Mesenchymal stem cell (in vitro differentiated cells and primary cell): ENCODE measurements around the gene CHST1.

Source experiments
- DNase-seq: peaks from one replicate; pipeline ENCODE4 v3.0.0-alpha.2; 2013
- H2AFZ ChIP-seq: one replicate; pipeline ENCODE4 v1.6.1; 2013; ENCODE audit warnings: low read depth, mild to moderate bottlenecking, control low read depth, inconsistent platforms, low read length, moderate library complexity
- H2AK5ac ChIP-seq: 2 replicates; pipeline ENCODE4 v1.6.1; 2013; ENCODE audit warnings: low read length, moderate library complexity, mild to moderate bottlenecking, inconsistent platforms; ENCODE audit not compliant: severe bottlenecking
- H2BK120ac ChIP-seq: one replicate; pipeline ENCODE4 v1.6.1; 2013; ENCODE audit warnings: low read depth, mild to moderate bottlenecking, inconsistent platforms, low read length, moderate library complexity
- H2BK12ac ChIP-seq, 2 experiments: one replicate each; pipeline ENCODE4 v1.6.1; 2013; ENCODE audit warnings: inconsistent platforms in 2 of 2, low read length in 2 of 2, mild to moderate bottlenecking in 2 of 2, moderate library complexity in 2 of 2, control low read depth in 1 of 2
- H2BK15ac ChIP-seq: one replicate; pipeline ENCODE4 v1.6.1; 2013; ENCODE audit warnings: mild to moderate bottlenecking, low read depth, inconsistent platforms; ENCODE audit not compliant: poor library complexity, severe bottlenecking
- H2BK5ac ChIP-seq: 2 replicates; pipeline ENCODE4 v1.6.1; 2013; ENCODE audit warnings: low read depth, mild to moderate bottlenecking, low read length, control low read depth, inconsistent platforms; ENCODE audit not compliant: poor library complexity, severe bottlenecking
- H3K14ac ChIP-seq, 2 experiments: one replicate each; pipeline ENCODE4 v1.6.1; 2013; ENCODE audit warnings: inconsistent platforms in 2 of 2, low read length in 2 of 2, control low read depth in 1 of 2, mild to moderate bottlenecking in 1 of 2, moderate library complexity in 1 of 2
- H3K18ac ChIP-seq, 2 experiments: one replicate each; pipeline ENCODE4 v1.6.1; 2013; ENCODE audit warnings: inconsistent platforms in 2 of 2, low read length in 2 of 2, control low read depth in 1 of 2, low read depth in 1 of 2, mild to moderate bottlenecking in 1 of 2
- H3K23ac ChIP-seq, 2 experiments: one replicate each; pipeline ENCODE4 v1.6.1; 2013; ENCODE audit warnings: inconsistent platforms in 2 of 2, low read length in 2 of 2, mild to moderate bottlenecking in 2 of 2, moderate library complexity in 2 of 2, control low read depth in 1 of 2
- H3K27ac ChIP-seq: 2 replicates; pipeline ENCODE4 v1.5.1; 2013; ENCODE audit warnings: mild to moderate bottlenecking, moderate library complexity, low read length, control low read depth, inconsistent platforms; ENCODE audit not compliant: poor library complexity, severe bottlenecking
- H3K27me3 ChIP-seq, 2 experiments: 2 replicates each; pipeline versions ENCODE4 v1.6.1 to v1.7.0; 2013; ENCODE audit warnings: low read length in 2 of 2, mild to moderate bottlenecking in 2 of 2, moderate library complexity in 2 of 2, control low read depth in 1 of 2, inconsistent platforms in 1 of 2; ENCODE audit not compliant: control insufficient read depth in 1 of 2, insufficient read depth in 1 of 2
- H3K36me3 ChIP-seq, 2 experiments: 2 replicates each; pipeline versions ENCODE4 v1.6.1 to v1.7.0; 2013; ENCODE audit warnings: low read length in 2 of 2, control low read depth in 1 of 2, inconsistent platforms in 1 of 2, low read depth in 1 of 2, mild to moderate bottlenecking in 1 of 2; ENCODE audit not compliant: insufficient read depth in 2 of 2, control insufficient read depth in 1 of 2
- H3K4ac ChIP-seq, 2 experiments: one replicate each; pipeline ENCODE4 v1.6.1; 2013; ENCODE audit warnings: inconsistent platforms in 2 of 2, low read length in 2 of 2, mild to moderate bottlenecking in 2 of 2, moderate library complexity in 2 of 2, control low read depth in 1 of 2, low read depth in 1 of 2
- H3K4me1 ChIP-seq: 2 replicates; pipeline ENCODE4 v1.6.1; 2013; ENCODE audit warnings: low read depth, low read length, control low read depth; ENCODE audit not compliant: control insufficient read depth, insufficient read depth
- H3K4me2 ChIP-seq: 2 replicates; pipeline ENCODE4 v1.6.1; 2013; ENCODE audit warnings: low read length, mild to moderate bottlenecking, inconsistent platforms; ENCODE audit not compliant: poor library complexity, severe bottlenecking
- H3K4me3 ChIP-seq, 2 experiments: 2 replicates each; pipeline versions ENCODE4 v1.5.1 to v1.7.0; 2013; ENCODE audit warnings: low read length in 2 of 2, mild to moderate bottlenecking in 2 of 2, control low read depth in 1 of 2, low read depth in 1 of 2; ENCODE audit not compliant: insufficient read depth in 1 of 2
- H3K79me1 ChIP-seq: replicated peaks from 2 replicates; pipeline ENCODE4 v1.6.1; 2013; ENCODE audit warnings: mild to moderate bottlenecking, control low read depth, low read length, inconsistent platforms; ENCODE audit not compliant: poor library complexity, severe bottlenecking
- H3K9ac ChIP-seq: 2 replicates; pipeline ENCODE4 v1.7.0; 2013; ENCODE audit warnings: mild to moderate bottlenecking, low read length, moderate library complexity
- H3K9me3 ChIP-seq: 2 replicates; pipeline ENCODE4 v1.7.0; 2013; ENCODE audit warnings: mild to moderate bottlenecking, low read length; ENCODE audit not compliant: control insufficient read depth
- H4K8ac ChIP-seq: one replicate; pipeline ENCODE4 v1.6.1; 2013; ENCODE audit warnings: inconsistent platforms, mild to moderate bottlenecking, low read length, moderate library complexity
- H4K91ac ChIP-seq: one replicate; pipeline ENCODE4 v1.6.1; 2013; ENCODE audit warnings: mild to moderate bottlenecking, low read length, inconsistent platforms
- WGBS: methylation state at CpG from one replicate; pipeline ENCODE4 v1.1.7; 2013; ENCODE audit warnings: mixed read lengths; 5-methylcytosine and 5-hydroxymethylcytosine counted together

CHST1 gene

DNA sequence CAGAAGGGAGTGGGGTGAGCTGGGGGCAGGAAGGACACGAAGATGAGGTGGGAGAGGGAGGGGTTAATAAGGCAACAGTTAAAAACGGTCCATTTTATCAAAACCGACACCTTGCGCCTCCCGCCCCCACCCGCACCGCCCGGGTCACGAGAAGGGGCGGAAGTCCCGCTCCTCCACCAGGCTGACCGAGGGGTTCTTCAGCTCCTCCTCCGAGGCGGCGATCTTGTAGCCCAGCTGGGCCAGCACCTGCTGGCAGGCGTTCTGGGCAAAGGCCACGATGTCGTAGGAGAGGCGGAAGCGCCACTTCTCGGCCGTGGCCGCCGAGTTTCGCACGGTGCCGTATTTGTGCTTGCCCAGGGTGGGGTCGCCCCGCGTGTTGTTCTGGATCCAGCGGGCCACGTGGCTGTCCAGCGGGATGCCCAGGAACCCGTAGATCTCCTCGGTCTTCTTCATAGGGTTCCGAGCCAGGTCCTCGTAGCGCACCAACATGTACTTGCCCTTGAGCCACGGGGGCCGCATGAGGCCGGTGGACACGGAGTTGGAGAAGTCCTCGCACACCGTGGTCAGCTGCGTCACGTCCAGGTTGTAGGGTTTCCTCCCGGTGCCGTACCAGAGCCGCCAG is 15.8 kb downstream of the CHST1 start:
- Histone ChIP-seq H3K4ac (no peak overlapping the region), H4K91ac (no peak overlapping the region), H2AFZ (no peak overlapping the region), H2AK5ac (no peak overlapping the region), H3K27ac (no peak overlapping the region), H3K27me3 (peaks cover 0 to 11% of the 10 kb centered on the region in 2 experiments), H3K9ac (no peak overlapping the region), H2BK120ac (no peak overlapping the region), H3K18ac (no peak overlapping the region), H3K36me3 (peaks cover 0 to 23% of the 10 kb centered on the region in 2 experiments), H3K4me1 (peaks cover 5% of the 10 kb centered on the region), H2BK15ac (no peak overlapping the region), H3K4me3 (no peak overlapping the region), H2BK5ac (no peak overlapping the region), H3K14ac (no peak overlapping the region), H3K4me2 (no peak overlapping the region), H3K9me3 (no peaks in the 10 kb centered on the region), H3K79me1 (no peaks in the 10 kb centered on the region), H3K23ac (no peak overlapping the region), H2BK12ac (no peak overlapping the region), H4K8ac (no peak overlapping the region)
- DNase-seq = no peak
- 96% methylated on average over 49 of the region's 49 CpGs for WGBS

DNA sequence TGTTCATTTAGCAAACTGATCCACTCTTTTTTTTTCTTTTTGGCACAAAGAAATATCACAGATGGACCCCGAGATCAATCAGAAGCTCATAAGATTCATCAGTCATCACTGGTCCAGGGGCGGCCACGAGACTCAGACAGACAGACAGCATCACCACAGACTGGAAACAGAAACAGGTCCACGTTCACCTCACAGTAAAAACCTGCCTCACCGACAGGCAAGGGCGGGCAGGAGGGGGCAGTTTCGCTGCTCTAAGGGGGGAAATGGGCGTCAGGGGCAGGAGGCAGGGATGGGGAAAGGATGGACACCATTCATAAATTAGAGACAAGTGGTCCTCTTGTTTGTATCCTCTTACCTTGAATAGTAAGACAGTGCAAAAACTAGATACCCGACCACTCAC is 16.5 kb downstream of the CHST1 start:
- no peak overlapping the region for H2BK120ac ChIP-seq
- no peak overlapping the region for H3K27ac ChIP-seq
- DNase-seq = no peak
- H2AK5ac ChIP-seq = no peak overlapping the region
- no peak overlapping the region for H2BK15ac ChIP-seq
- H3K4me2 ChIP-seq = no peak overlapping the region
- H3K9me3 ChIP-seq = no peaks in the 10 kb centered on the region
- H3K27me3 ChIP-seq = peaks cover 1 to 16% of the 10 kb centered on the region in 2 experiments
- no peak overlapping the region for H3K18ac ChIP-seq
- WGBS = 81% methylated on average over 7 of the region's 9 CpGs
- H2AFZ ChIP-seq = no peak overlapping the region
- H3K36me3 ChIP-seq = peaks cover 0 to 23% of the 10 kb centered on the region in 2 experiments
- no peak overlapping the region for H3K23ac ChIP-seq
- no peak overlapping the region for H3K9ac ChIP-seq
- H3K79me1 ChIP-seq = no peaks in the 10 kb centered on the region
- no peak overlapping the region for H2BK5ac ChIP-seq
- H3K4me3 ChIP-seq = no peak overlapping the region
- H4K8ac ChIP-seq = no peak overlapping the region
- H3K14ac ChIP-seq = no peak overlapping the region
- H4K91ac ChIP-seq = no peak overlapping the region
- H3K4me1 ChIP-seq = peaks cover 5% of the 10 kb centered on the region
- H3K4ac ChIP-seq = no peak overlapping the region
- no peak overlapping the region for H2BK12ac ChIP-seq

DNA sequence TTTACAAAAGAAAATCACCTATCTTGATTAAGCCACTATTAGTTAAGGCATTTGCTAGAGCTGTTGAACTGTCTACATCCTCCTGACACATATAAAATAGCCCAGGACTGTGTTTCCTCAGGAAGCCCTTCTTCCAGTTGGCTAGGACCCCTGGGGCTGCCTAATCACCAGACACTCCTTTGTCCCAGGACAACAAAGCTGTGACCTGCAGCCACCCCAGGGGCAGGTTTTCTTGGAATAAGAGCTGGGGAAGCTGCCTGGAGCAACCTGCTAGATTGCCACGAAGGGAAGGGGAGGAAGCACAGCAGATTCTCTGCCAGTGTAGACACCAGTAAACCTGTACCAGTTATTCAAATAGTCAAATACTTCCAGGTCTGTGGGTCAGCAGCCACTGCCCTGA is 17.6 kb downstream of the CHST1 start:
- Histone ChIP-seq H2AFZ (no peak overlapping the region), H4K8ac (no peak overlapping the region), H2BK12ac (no peak overlapping the region), H3K27ac (no peak overlapping the region), H2BK120ac (no peak overlapping the region), H3K4me2 (no peak overlapping the region), H3K18ac (no peak overlapping the region), H2BK5ac (no peak overlapping the region), H2AK5ac (no peak overlapping the region), H3K4me3 (no peak overlapping the region), H2BK15ac (no peak overlapping the region), H3K4ac (no peak overlapping the region), H3K79me1 (no peaks in the 10 kb centered on the region), H3K36me3 (peaks cover 0 to 23% of the 10 kb centered on the region in 2 experiments), H3K27me3 (peaks cover 8 to 28% of the 10 kb centered on the region in 2 experiments), H3K14ac (no peak overlapping the region), H3K9me3 (no peaks in the 10 kb centered on the region), H4K91ac (no peak overlapping the region), H3K9ac (no peak overlapping the region), H3K4me1 (peaks cover 3% of the 10 kb centered on the region), H3K23ac (no peak overlapping the region)
- no peak for DNase-seq
- WGBS = 50% methylated on average over 1 of the region's 1 CpG

DNA sequence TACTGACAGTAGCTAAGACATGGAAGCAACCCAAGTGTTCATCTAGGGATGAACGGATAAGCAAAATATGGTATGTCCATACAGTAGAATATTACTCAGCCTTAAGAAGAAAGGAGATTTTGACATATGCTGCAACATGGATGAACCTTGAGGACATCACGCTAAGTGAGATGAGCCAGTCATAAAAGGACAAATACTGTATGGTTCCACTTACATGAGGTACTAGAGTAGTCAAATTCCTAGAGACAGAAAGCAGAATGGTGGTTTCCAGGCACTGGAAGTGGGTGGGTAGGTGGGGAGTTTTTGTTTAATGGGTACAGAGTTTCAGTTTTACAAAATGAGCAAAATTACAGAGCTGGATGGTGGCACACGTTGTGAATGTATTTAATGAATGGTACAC is 18.1 kb downstream of the CHST1 start:
- no peak overlapping the region for H2BK12ac ChIP-seq
- H3K27me3 ChIP-seq = peaks cover 8 to 32% of the 10 kb centered on the region in 2 experiments
- H2AFZ ChIP-seq = no peak overlapping the region
- H3K36me3 ChIP-seq = peaks cover 0 to 23% of the 10 kb centered on the region in 2 experiments
- H4K91ac ChIP-seq = no peak overlapping the region
- no peak overlapping the region for H2BK15ac ChIP-seq
- H3K14ac ChIP-seq = no peak overlapping the region
- no peak overlapping the region for H3K9ac ChIP-seq
- no peak overlapping the region for H4K8ac ChIP-seq
- H3K23ac ChIP-seq = no peak overlapping the region
- H3K4me3 ChIP-seq = no peak overlapping the region
- no peak overlapping the region for H2AK5ac ChIP-seq
- WGBS = 99% methylated on average over 2 of the region's 3 CpGs
- H3K27ac ChIP-seq = no peak overlapping the region
- H3K4ac ChIP-seq = no peak overlapping the region
- no peak overlapping the region for H3K18ac ChIP-seq
- no peaks in the 10 kb centered on the region for H3K9me3 ChIP-seq
- no peak overlapping the region for H2BK5ac ChIP-seq
- no peaks in the 10 kb centered on the region for H3K79me1 ChIP-seq
- DNase-seq = no peak
- no peak overlapping the region for H2BK120ac ChIP-seq
- H3K4me1 ChIP-seq = no peaks in the 10 kb centered on the region
- H3K4me2 ChIP-seq = no peak overlapping the region
